Right lung (tissue), 5 donors: Measurements from ENCODE around the gene BRD3OS. TPM values are rescaled to one million over a fixed set of nuclear protein-coding genes. Genes with fewer than 3 reads are reported as not detected.

Source experiments
- DNase-seq, 2 donors: peaks; one replicate each; pipeline ENCODE4 v3.0.0-alpha.2; 2013
- polyA plus RNA-seq, 5 donors: library from polyadenylated mRNA; unstranded; fragments of 120-200 nt; gene quantifications; one replicate each; pipeline versions ENCODE4 v1.2.1 to v1.2.3, GENCODE V29; 2013; ENCODE audit warnings: inconsistent platforms in 1 of 5, low replicate concordance in 1 of 5; ENCODE audit not compliant: insufficient read length in 5 of 5, insufficient read depth in 1 of 5

The BRD3OS gene
- polyA plus RNA-seq, 5 donors: 16.3 to 23.6 (median 17.8) TPM

DNA sequence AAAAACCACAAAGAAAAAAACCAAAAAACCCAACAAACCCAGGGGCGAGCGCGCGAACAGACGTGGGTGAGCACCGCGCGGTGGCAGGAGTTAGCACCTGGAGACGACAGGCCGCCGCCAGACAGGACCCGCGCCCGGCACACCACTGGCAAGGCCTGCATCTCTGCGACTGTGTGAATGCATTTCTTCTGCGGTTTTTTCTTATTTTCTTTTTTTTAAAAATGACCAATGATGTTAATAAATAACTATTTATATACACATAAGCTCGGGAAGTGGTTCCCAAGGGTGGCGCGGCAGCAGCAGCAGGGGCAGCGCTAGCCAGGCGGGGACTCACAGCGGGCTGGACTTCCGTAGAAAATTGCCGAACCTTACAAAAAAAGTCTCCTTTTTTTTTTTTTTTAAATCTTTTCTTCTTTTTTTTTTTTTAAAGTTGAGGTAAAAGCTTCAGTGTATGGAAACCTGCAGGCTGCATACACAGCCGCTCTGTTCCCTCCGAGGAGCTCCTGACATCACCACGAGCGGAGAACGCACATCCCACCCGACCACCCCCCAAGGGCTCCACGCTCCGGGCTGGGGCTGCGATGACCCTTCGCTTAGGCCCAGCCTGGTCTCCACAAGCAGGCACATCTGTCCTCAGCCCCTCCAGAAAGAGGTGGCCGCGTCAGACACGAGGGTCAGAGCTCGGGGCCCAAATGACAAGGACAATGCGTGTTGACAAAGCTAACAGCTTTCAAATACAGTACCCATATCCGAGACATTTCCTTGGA is 7.4 kb downstream of the BRD3OS start:
- DNase-seq: no peak

DNA sequence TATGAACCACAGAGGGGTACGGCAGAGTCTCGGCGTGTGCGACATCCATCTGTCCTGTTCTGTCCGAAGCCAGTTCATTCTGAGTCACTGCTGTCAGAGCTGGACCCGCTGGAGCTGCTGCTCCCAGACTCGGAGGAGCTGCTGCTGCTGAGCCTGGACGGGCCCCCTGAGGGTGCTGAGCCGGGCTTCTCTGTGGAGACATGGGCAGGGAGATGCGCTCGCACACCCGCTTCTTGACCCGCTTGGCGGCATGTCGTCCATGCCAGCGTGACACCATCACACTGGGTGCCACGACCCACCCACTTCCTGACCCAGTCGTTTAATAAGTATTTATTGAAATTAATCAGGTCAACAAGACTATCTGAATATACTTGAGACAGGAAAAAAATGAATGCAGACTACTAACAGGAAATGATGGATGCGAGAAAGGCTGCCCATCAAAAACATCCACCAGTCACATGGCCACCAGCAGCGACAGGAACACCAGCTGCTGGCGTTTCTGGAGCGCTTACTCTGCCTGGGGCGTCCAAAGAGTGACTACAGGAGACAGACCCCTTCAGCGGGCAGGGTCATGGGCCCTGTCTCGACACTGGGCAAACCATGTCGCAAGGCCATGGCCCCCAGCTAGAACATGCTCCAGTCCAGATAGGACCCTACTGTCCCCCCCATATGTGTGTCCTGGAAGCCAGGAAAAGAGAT is 8.4 kb downstream of the BRD3OS start:
- DNase-seq: no peak

DNA sequence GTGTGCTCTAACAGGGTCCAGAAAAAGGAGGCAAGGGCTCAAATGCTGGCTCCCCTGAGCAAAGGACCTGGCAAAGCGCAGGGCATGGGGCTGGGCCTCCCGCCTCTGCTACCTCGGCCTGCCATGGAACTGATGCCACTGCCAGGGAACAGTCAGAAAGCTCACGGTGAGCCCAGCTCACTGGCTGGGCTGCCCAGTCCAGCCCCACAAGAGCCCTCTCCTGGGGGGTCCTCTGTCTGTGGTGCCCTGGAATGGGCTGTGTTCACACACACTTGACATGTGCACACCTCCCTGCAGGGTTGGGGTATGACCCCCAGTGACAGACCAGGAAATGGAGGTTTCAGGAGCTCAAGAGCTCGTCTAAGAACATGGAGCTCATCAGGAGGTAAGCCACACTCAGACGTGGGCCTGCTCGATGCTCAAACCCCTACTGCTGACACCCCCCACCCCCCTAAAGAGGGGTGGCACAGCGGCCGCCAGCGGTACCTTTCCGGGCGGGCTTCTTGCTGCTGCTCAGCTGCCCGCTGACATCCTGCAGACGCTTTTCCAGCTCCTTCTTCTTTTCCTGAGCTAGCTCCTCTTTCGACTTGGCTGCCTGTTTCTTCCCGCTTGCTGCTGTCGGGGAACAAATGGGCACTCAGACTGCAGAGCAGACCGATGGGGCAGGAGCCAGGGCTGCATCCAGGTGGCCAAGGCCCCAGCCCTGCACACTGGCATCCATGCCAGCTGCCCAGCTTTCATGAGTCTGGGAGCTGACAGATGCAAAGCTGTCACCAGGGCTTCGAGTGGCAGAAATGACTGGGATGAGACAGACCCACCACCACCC is 9.1 kb downstream of the BRD3OS start:
- DNase-seq: no peak

GRCh38 chr9:134035041-134036039 is 10.1 kb downstream of the BRD3OS start:
- DNase-seq: no peak

GRCh38 chr9:134036130-134036529 is 10.8 kb downstream of the BRD3OS start:
- DNase-seq: no peak

DNA sequence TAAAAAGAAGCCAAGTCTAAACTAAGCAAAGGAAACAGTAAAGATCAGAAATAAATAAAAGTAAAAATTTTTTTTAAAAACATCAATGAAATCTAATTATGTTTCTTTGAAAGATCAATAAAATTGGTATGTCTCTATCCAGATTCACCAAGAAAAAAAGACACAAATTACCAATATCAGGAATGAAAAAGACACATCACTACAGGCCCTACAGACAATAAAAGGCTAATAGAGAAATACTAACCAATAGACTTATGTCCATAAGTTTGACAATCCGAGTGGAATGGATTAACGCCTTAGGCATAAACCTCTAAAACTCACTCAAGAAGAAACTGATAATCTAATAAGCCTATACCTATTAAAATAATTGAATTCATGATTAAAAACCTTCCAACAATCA is 12.4 kb downstream of the BRD3OS start:
- no peak for DNase-seq

GRCh38 chr9:134039386-134040175 is 14.3 kb downstream of the BRD3OS start:
- DNase-seq: no peak

GRCh38 chr9:134040176-134040565 is 14.9 kb downstream of the BRD3OS start:
- no peak for DNase-seq

GRCh38 chr9:134040781-134041648 is 15.7 kb downstream of the BRD3OS start:
- no peak for DNase-seq

GRCh38 chr9:134041649-134041962 is 16.3 kb downstream of the BRD3OS start:
- DNase-seq: no peak

GRCh38 chr9:134043531-134043988 is 18.3 kb downstream of the BRD3OS start:
- DNase-seq: no peak

GRCh38 chr9:134044944-134045343 is 19.7 kb downstream of the BRD3OS start:
- no peak for DNase-seq

GRCh38 chr9:134045841-134046544 is 20.7 kb downstream of the BRD3OS start:
- DNase-seq: no peak

DNA sequence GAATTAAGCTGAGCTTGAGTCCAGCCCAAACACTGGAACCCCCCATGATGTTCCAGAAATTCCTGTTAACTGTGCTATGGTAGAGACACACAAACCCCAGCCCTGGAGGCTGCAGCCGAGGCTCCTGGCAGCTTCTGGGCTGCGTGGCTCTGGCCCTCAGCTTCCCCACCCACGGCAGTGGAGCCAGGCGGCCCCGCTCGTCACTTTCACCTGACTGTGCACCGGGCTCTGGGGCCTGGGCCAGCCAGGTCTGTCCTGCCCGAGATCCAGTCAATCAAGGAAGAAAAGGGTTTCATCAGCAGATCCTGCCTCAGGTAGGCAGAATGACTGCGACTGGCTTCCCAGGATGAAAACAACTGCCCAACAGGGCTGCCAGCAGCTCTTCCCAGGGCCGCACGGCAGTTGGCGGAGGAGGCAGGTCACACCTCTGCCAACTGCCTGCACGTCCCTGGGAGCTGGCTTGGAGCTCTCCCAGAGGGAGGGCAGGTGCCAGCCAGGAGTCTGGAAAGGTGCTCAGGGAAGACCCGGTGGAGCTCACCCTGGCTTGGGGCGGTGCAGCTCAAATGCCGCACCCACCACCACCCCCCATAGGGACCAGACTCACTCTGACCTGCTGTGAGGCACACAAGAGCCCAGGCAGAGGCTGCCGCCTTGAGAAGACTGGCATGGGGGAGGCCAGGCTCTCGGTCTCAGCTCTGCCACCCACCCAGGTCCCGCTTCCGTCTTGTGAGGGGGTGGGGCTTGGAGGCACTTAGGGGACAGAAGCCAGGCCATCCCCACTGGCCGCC is 21.8 kb downstream of the BRD3OS start:
- DNase-seq: no peak

DNA sequence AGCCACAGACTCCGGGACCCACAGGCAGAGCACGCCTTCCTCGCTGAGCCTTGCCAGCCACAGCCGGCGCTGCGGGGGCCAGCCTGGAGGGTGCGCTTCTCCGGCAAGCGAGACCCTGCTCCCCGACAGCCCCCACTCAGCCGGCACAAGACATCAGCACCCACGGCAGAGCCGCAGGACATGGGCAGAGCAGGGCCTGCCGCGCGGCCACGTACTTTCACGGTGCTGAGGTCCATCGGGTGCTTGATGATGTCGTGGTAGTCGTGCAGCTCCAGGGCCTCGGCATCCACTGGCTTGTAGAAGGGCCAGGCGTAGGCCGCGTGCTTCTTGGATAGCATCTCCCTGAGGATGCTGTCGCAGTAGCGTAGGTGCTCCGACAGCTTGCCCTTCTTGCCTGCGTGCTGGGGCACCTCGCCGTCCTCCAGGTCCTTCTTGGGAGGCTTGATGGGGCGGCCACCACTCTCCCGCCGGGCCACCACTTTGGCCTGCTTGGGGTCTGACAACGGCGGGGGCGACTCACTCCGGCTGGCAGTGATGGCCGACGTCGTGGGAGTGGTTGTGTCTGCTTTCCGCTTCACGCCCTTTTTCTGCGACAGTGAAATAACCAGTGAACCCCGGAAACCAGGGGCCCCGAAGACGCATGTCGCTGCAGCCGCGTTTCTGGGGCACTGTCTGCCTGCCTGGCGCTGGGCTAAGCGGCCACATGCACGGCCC is 22.7 kb downstream of the BRD3OS start:
- no peak for DNase-seq

- no peak for DNase-seq
These were observed 23.3 kb downstream of the BRD3OS start for GRCh38 chr9:134048582-134048968.

DNA sequence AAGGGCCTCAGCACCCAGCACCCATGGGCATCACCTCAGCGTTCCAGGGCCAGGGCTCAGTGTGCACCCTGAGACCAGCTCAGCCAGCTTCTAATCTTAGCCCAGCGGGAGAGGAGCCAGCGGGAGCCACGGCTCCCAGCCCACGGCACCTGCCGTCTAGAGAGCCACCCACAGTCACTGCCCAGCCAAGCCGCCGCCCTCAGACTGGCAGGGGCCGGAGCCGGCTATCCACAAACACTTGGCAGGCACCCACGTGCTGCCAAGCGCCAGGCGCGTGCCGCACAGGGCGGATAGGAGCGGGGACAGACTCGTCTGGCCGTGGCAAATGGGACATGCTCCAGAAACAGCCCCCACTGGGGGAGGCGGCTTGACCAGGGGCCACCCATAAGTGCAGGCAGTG is 24.0 kb downstream of the BRD3OS start:
- no peak for DNase-seq
